ENCODE measurements around the gene REST.

GRCh38 chr4:56879996-56880395, 27.7 kb upstream of the REST start:
- TF ChIP-seq POLR2A (IDR thresholded peaks at IDR 0.05; ENCODE audit: low read depth) (no peak), CTCF (IDR thresholded peaks at IDR 0.05) (no peak), POLR2AphosphoS5 (IDR thresholded peaks at IDR 0.05) (no peak)
